ENCODE measurements around the gene KRT3. TPM values are rescaled to one million over a fixed set of nuclear protein-coding genes. Genes with fewer than 3 reads are reported as not detected.

The KRT3 gene
- total RNA-seq, 2 donors from 2014 or later, result not detected

DNA sequence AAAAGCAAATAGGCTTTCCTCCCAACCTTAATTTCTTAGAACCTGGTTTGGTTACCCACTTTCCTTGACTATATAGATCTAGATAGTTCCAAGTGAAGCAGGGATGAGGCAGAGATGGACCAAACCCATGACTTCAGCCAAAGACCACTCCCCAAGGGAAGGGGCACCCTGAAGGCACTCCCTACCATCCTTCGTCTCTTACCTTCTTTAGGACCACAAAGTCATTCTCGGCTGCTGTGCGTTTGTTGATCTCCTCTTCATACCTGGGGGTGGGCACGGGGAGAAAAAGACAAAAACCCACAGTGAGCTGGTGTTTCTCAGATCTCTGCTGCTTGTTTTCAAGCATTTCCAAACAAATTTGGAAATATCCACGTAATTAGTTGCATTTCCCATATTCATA lies 14.6 kb upstream of the KRT3 start:
- no peak for DNase-seq
- no peak for TF ChIP-seq CTCF (IDR thresholded peaks at IDR 0.05)

DNA sequence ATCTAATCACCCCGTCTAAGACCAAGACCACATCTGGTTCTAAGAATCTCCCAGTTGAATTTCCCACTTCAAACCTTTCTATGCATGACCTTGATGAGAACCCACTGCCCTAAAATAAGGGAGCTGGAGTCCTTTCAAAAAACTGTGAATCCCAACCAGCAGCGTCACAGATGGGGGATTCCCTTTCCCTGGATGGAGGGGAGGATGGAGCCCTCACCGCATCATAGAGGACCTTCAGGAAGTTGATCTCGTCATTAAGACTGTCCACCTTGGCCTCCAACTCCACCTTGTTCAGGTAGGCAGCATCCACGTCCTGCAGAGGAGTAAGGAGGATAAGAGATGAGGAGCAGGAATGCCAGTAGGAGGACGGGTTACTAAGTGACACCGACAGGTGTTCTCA lies 13.2 kb upstream of the KRT3 start:
- H3K27ac ChIP-seq, result no peak overlapping the region
- no peaks in the 10 kb centered on the region for H3K4me1 ChIP-seq
- no peaks in the 10 kb centered on the region for H3K27me3 ChIP-seq
- TF ChIP-seq CTCF (IDR thresholded peaks at IDR 0.05), result no peak
- H3K9me3 ChIP-seq, result no peaks in the 10 kb centered on the region
- H3K36me3 ChIP-seq, result no peaks in the 10 kb centered on the region
- no peak overlapping the region for H3K9ac ChIP-seq (ENCODE audit: low read depth in 2 of 2, low read length in 2 of 2)
- intact Hi-C loops (cut with DNase I), result no loop called here
- DNase-seq, result no peak
- no peak overlapping the region for H3K4me3 ChIP-seq

More for the DNA sequence above, 14.6 kb upstream of the KRT3 start:
- Histone ChIP-seq H3K4me3 (no peak overlapping the region), H3K27me3 (no peaks in the 10 kb centered on the region), H3K9ac (ENCODE audit: low read depth in 2 of 2, low read length in 2 of 2) (no peak overlapping the region), H3K27ac (no peak overlapping the region), H3K36me3 (no peaks in the 10 kb centered on the region), H3K4me1 (no peaks in the 10 kb centered on the region), H3K9me3 (no peaks in the 10 kb centered on the region)
- intact Hi-C loops (cut with DNase I), result no loop called here

GRCh38 chr12:52808573-52809160 lies 12.8 kb upstream of the KRT3 start:
- Histone ChIP-seq H3K9me3 (no peaks in the 10 kb centered on the region), H3K27me3 (no peaks in the 10 kb centered on the region), H3K4me1 (no peaks in the 10 kb centered on the region), H3K9ac (ENCODE audit: low read depth in 2 of 2, low read length in 2 of 2) (no peak overlapping the region), H3K27ac (no peak overlapping the region), H3K36me3 (no peaks in the 10 kb centered on the region), H3K4me3 (no peak overlapping the region)
- intact Hi-C loops (cut with DNase I), result no loop called here
- no peak for DNase-seq
- no peak for TF ChIP-seq CTCF (IDR thresholded peaks at IDR 0.05)

DNA sequence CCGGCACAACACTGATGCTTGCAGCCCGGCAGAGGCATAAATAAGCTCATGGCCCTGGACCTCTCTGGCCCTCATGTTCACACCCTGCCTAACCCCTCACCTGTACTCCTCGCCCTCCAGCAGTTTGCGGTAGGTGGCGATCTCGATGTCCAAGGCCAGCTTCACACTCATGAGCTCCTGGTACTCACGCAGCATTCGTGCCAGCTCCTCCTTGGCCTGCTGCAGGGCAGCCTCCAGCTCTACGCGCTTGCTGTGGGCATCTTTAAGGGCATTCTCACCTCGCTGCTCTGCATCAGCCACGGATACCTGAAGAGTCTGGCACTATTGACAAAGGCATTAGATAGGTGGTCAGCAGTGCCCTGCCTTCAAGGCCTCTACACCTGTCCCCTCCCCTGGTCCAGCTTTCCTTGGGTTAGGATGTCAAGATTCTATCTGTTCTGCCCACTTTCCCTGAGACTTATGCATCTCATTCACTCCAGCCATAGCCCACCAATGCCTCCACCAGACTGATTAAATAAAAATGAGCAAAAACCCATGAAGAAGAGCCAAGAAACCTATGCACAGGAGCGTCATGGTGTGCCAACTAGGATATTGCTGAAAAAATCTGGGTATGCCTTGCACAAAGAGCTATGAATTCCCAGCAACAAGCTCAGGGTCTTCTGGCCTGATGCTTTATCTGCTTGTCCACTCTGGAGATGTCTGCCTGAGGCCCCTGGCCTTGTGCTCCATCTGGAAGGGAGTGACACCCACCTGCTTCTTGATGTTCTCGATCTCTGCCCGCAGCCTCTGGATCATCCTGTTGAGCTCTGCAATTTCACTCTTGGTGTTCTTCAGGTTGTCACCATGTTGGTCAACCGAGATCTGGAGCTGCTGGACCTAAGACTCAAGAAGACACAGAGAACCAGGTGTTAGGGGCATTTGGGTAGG lies 11.9 kb upstream of the KRT3 start:
- H3K36me3 ChIP-seq, result no peaks in the 10 kb centered on the region
- no peak for DNase-seq
- no peaks in the 10 kb centered on the region for H3K27me3 ChIP-seq
- intact Hi-C loops (cut with DNase I), result no loop called here
- H3K9ac ChIP-seq (ENCODE audit: low read depth in 2 of 2, low read length in 2 of 2), result no peak overlapping the region
- H3K4me3 ChIP-seq, result no peak overlapping the region
- H3K4me1 ChIP-seq, result no peaks in the 10 kb centered on the region
- H3K9me3 ChIP-seq, result no peaks in the 10 kb centered on the region
- no peak overlapping the region for H3K27ac ChIP-seq
- no peak for TF ChIP-seq CTCF (IDR thresholded peaks at IDR 0.05)

GRCh38 chr12:52806821-52807543 lies 11.1 kb upstream of the KRT3 start:
- intact Hi-C loops (cut with DNase I), result no loop called here
- H3K36me3 ChIP-seq, result no peaks in the 10 kb centered on the region
- no peak overlapping the region for H3K27ac ChIP-seq
- no peaks in the 10 kb centered on the region for H3K4me1 ChIP-seq
- no peak overlapping the region for H3K9ac ChIP-seq (ENCODE audit: low read depth in 2 of 2, low read length in 2 of 2)
- DNase-seq, result no peak
- no peaks in the 10 kb centered on the region for H3K27me3 ChIP-seq
- H3K4me3 ChIP-seq, result no peak overlapping the region
- H3K9me3 ChIP-seq, result no peaks in the 10 kb centered on the region
- no peak for TF ChIP-seq CTCF (IDR thresholded peaks at IDR 0.05)

Measured in colonic mucosa (tissue), 4 donors.